ENCODE data around the gene ZSWIM8.

Gene ZSWIM8

DNA sequence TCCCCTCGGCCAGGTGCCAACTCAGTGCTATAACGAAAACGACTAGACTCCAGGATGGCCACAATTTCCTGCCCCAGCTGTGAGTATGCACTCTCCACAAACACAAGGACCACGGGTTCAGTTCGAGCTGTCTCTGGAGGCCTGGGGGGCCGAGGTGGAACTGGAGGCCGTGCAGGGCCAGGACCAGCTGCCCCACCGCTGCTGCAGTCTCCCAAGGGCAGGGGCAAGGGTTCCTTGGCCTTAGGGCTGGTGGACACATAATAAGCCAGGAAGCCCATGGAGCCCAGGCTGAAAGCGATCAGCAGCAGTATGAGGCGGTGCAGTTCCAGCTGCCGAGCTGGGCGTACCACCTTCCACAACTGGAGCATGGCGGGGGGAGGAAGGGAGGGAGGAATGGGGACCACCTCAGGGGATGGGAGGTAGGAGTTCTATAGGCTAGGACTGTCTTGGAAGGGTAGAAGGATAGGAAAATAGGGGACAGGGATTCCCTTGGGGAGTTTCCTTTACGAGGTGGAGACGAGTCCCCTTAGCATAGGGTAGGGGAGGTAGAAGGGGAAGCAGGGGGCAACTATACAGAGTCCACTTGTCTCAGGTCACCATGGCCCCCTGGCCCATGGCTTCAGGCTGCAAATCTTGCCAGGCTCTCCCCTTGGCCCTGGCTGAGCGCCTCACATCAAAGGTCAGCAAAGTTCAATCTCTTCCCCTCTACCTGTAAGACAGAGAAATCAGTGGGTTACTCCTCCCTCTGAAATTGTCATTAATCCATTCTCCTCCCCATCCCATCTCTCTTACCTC is 22.8 kb downstream of the ZSWIM8 start:
- DNase-seq (ENCODE audit: extremely low read depth, low read depth): no peak
- TF ChIP-seq, protein P1, sequence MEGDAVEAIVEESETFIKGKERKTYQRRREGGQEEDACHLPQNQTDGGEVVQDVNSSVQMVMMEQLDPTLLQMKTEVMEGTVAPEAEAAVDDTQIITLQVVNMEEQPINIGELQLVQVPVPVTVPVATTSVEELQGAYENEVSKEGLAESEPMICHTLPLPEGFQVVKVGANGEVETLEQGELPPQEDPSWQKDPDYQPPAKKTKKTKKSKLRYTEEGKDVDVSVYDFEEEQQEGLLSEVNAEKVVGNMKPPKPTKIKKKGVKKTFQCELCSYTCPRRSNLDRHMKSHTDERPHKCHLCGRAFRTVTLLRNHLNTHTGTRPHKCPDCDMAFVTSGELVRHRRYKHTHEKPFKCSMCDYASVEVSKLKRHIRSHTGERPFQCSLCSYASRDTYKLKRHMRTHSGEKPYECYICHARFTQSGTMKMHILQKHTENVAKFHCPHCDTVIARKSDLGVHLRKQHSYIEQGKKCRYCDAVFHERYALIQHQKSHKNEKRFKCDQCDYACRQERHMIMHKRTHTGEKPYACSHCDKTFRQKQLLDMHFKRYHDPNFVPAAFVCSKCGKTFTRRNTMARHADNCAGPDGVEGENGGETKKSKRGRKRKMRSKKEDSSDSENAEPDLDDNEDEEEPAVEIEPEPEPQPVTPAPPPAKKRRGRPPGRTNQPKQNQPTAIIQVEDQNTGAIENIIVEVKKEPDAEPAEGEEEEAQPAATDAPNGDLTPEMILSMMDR (IDR thresholded peaks at IDR 0.05; ENCODE audit: low read depth, low read length): no peak

DNA sequence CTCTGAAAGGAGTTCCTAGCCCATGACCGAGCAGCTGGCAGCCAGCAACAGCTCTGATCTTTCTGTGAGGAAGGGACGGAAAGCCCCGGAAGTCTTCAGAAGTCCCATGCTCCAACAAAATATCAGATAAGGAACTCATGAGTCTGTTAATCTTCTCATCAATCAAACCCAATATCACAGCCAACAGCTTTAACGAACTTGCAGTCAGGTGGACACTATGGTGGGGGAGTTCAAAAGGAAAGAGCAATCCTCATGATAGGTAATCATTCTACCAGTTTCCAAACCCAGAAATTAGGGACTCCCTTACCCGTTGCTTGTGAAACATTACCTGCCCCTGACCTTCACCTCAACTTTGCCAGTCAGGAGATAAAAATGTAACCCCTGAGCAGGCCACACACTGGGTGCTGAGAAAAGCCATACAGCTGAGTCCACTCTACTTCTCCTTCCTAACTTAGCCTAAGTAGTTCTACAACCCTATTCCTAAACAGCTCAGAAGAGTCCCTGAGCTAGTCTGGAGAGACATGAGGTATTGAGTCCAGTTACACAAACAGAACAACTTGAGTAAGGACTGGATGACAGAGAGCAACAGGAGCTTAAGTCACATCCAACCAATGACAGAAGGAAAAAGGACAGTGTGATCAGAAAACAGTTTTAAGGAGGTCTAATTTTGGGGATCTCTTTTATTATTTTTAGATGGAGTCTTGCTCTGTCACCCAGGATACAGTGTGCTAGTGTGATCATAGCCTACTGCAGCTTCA is 23.8 kb downstream of the ZSWIM8 start:
- DNase-seq (ENCODE audit: extremely low read depth, low read depth): no peak
- TF ChIP-seq, protein P1 (IDR thresholded peaks at IDR 0.05; ENCODE audit: low read depth, low read length): no peak

DNA sequence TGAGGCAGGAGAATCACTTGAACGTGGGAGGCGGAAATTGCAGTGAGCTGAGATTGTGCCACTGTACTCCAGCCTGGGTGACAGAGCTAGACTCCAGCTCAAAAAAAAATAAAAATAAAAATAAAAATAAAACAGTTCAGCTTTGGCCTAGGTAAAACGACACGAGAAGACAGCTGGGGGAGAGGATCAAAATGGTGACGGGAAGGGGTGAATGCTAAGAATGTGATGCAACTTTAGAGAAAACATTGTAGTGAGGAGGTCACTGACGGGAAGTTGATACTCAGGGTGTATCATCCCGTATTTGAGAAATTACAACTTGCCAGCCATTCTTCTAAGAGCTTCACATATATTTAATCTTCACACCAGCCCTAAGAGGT is 24.9 kb downstream of the ZSWIM8 start:
- no peak for DNase-seq (ENCODE audit: extremely low read depth, low read depth)

DNA sequence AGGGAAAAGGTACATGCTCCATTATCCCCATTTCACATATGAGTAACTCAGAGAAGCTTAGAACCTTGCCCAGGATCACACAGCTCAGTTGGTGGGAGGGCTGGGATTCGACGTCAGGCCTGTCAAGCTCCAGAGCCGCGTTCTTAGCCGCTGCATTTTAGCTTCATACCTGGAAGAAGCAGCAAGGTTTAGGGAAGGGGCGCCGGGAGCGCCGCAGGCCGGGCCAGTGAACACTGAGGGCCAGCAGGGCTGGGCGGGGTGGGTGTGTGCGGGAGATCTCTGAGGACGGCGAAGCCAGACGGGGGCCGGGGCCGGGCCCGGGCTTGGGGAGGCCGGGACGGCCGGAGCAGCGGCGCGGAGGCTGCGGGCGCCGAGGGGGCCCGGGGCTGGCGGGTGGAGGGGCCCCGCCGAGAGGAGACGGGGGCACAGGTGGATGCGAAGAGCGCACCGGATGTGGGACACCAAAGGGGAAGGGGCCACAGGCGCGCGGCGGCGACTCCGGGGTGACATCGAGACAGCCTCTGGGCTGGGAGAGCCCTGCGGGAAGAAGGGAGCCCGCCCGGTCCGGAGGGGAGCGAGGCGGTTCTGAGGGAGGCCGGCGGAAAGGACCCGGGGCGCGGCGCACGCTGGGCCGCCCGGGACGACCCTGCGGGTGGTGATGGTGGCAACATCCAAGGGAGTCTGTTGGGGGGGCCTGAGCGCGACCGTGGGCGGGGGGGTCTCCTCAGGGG is 25.5 kb downstream of the ZSWIM8 start:
- no peak for DNase-seq (ENCODE audit: extremely low read depth, low read depth)
- TF ChIP-seq, protein P1 (IDR thresholded peaks at IDR 0.05; ENCODE audit: low read depth, low read length): no peak

More for the DNA sequence above, 24.9 kb downstream of the ZSWIM8 start:
- TF ChIP-seq, protein P1 (IDR thresholded peaks at IDR 0.05; ENCODE audit: low read depth, low read length): no peak

DNA sequence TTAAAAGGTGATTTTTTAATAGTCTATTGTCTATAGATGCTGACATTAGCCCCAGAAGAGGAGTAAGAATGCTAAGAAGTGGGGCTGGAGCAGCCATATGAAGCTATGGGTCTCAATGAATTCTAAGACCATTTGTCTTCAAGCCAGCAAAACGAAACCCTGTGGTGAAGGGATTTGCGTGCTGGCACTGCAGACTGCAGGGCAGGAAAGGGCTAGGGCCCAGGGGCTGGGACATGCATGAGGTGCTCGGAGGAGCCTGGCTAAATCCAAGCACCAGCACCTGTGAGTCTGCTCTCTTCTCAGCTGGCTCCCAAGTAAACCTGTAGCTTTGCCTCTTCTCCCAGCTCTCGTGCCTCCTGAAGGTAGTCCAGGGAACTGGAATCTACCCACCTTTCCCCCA is 27.3 kb downstream of the ZSWIM8 start:
- TF ChIP-seq, protein P1 (IDR thresholded peaks at IDR 0.05; ENCODE audit: low read depth, low read length): no peak
- no peak for DNase-seq (ENCODE audit: extremely low read depth, low read depth)

DNA sequence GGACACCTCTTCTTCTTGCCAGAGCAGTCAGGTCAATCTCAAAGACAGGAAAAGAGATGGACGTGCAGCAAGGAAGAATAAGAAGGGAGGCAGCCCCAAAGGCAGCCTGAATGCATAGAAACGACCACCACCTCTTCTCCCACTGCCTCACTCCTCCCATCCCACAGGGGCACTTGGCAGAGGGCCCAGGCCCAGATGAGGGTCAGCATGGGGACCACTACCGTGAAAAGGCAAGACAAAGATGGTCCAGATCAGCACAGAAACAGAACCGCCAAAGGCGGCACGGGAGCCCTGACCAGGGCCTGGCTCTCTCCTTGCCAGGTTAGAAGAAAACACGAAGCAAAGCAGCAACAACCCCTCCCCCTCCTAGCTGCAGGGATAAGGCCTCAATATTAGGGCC is 27.9 kb downstream of the ZSWIM8 start:
- TF ChIP-seq, protein P1 (IDR thresholded peaks at IDR 0.05; ENCODE audit: low read depth, low read length): no peak
- DNase-seq (ENCODE audit: extremely low read depth, low read depth): no peak

Measured in AG09319 (cell line).